Smooth muscle cell (in vitro differentiated cells): ENCODE results near the gene NSD1. TPM values are rescaled to one million over a fixed set of nuclear protein-coding genes. Genes with fewer than 3 reads are reported as not detected.
"Not testable (repeated sequence)": the region's sequence is repeated elsewhere in the genome, so short reads cannot be mapped to it uniquely, and the experiment has no call there.

Source experiments
- DNase-seq: peaks from one replicate; lab custom pipeline; 2025; ENCODE audit not compliant: unreplicated experiment; lab: John Stamatoyannopoulos, UW
- H2AFZ ChIP-seq: fragments of 200-600 bp; sonication (generic); 2 replicates; pipeline ENCODE4 v1.6.0; 2016; ENCODE audit warnings: antibody characterized with exemption, low read depth, mild to moderate bottlenecking
- H3F3A ChIP-seq: fragments of 200-600 bp; sonication (generic); 2 replicates; pipeline ENCODE4 v1.6.0; 2017; ENCODE audit warnings: antibody characterized with exemption, low read depth
- H3K27ac ChIP-seq: fragments of 200-600 bp; sonication (generic); 2 replicates; pipeline ENCODE4 v1.5.1; 2016; ENCODE audit warnings: low read depth, mild to moderate bottlenecking
- H3K27me3 ChIP-seq: fragments of 200-600 bp; sonication (generic); 2 replicates; pipeline ENCODE4 v1.6.1; 2016; ENCODE audit warnings: low read depth, mild to moderate bottlenecking
- H3K36me3 ChIP-seq: fragments of 200-600 bp; sonication (generic); 2 replicates; pipeline ENCODE4 v1.5.1; 2016; ENCODE audit warnings: low read depth
- H3K4me1 ChIP-seq: fragments of 200-600 bp; sonication (generic); 2 replicates; pipeline ENCODE4 v1.5.1; 2016; ENCODE audit warnings: low read depth
- H3K4me2 ChIP-seq: fragments of 200-600 bp; sonication (generic); 2 replicates; pipeline ENCODE4 v1.6.0; 2016; ENCODE audit warnings: mild to moderate bottlenecking
- H3K4me3 ChIP-seq: fragments of 200-600 bp; sonication (generic); 2 replicates; pipeline ENCODE4 v1.5.1; 2016; ENCODE audit warnings: mild to moderate bottlenecking
- H3K79me2 ChIP-seq: fragments of 200-600 bp; sonication (generic); 2 replicates; pipeline ENCODE4 v1.6.0; 2016; ENCODE audit warnings: low read depth, mild to moderate bottlenecking
- H3K9ac ChIP-seq: fragments of 200-600 bp; sonication (generic); 2 replicates; pipeline ENCODE4 v1.6.0; 2016; ENCODE audit warnings: low read depth
- H3K9me3 ChIP-seq: fragments of 200-600 bp; sonication (generic); replicated peaks from 2 replicates; pipeline ENCODE4 v1.5.1; 2016; ENCODE audit warnings: low read depth
- H4K20me1 ChIP-seq: fragments of 200-600 bp; sonication (generic); 2 replicates; pipeline ENCODE4 v1.6.0; 2016; ENCODE audit warnings: low read depth
- CTCF ChIP-seq: fragments of 200-600 bp; sonication (generic); IDR thresholded peaks from 2 replicates; pipeline ENCODE4 v1.5.1; 2017; ENCODE audit warnings: borderline replicate concordance, mild to moderate bottlenecking, antibody characterized with exemption; ENCODE audit not compliant: insufficient read depth, poor library complexity, severe bottlenecking
- WGBS: methylation state at CpG from one replicate; pipeline ENCODE4 v1.1.7; 2016; ENCODE audit warnings: low lambda C conversion rate; 5-methylcytosine and 5-hydroxymethylcytosine counted together
- polyA plus RNA-seq: library from polyadenylated mRNA; unstranded; fragments of >200 nt; fragmentation: Nextera tagmentation; extraction: Ambion mirVana; gene quantifications from 2 replicates; pipeline ENCODE4 v1.2.1, GENCODE V29; 2016
- total RNA-seq: library from RNA; depleted of rRNA; stranded (reverse); fragments of >200 nt; gene quantifications from 2 replicates; pipeline ENCODE4 v1.2.3, GENCODE V29; 2014

The NSD1 gene
- total and polyA plus RNA-seq, 2 experiments from 2014 or later, result 22.6 to 38.2 TPM

- Histone ChIP-seq H4K20me1 (peaks cover 43% of the 10 kb centered on the region), H3K9ac (no peak overlapping the region), H3F3A (no peaks in the 10 kb centered on the region), H3K27ac (no peak overlapping the region), H3K27me3 (no peaks in the 10 kb centered on the region), H3K9me3 (no peaks in the 10 kb centered on the region), H2AFZ (no peak overlapping the region), H3K4me3 (no peak overlapping the region), H3K4me1 (no peaks in the 10 kb centered on the region), H3K79me2 (peaks cover 37% of the 10 kb centered on the region), H3K4me2 (no peak overlapping the region), H3K36me3 (peaks cover 32% of the 10 kb centered on the region)
- 95% methylated on average over 5 of the region's 5 CpGs for WGBS
- TF ChIP-seq CTCF, result no peak
- DNase-seq, result no peak
Observed at GRCh38 chr5:177242304-177242703, 108.7 kb downstream of the NSD1 start.

GRCh38 chr5:177249761-177250537 lies 116.4 kb downstream of the NSD1 start:
- 96% methylated on average over 8 of the region's 8 CpGs for WGBS
- Histone ChIP-seq H3F3A (no peaks in the 10 kb centered on the region), H3K4me3 (no peak overlapping the region), H3K27ac (no peak overlapping the region), H3K4me2 (no peak overlapping the region), H3K36me3 (peaks cover 29% of the 10 kb centered on the region), H2AFZ (no peak overlapping the region), H3K4me1 (no peaks in the 10 kb centered on the region), H4K20me1 (peaks cover 42% of the 10 kb centered on the region), H3K79me2 (peaks cover 25% of the 10 kb centered on the region), H3K27me3 (no peaks in the 10 kb centered on the region), H3K9ac (no peak overlapping the region), H3K9me3 (no peaks in the 10 kb centered on the region)
- TF ChIP-seq CTCF, result no peak
- no peak for DNase-seq

- Histone ChIP-seq H4K20me1 (peaks cover 40% of the 10 kb centered on the region), H3K27me3 (no peaks in the 10 kb centered on the region), H3K36me3 (peaks cover 15% of the 10 kb centered on the region), H3K9me3 (no peaks in the 10 kb centered on the region), H3K4me3 (no peak overlapping the region), H3K9ac (no peak overlapping the region), H3F3A (no peaks in the 10 kb centered on the region), H3K79me2 (peaks cover 26% of the 10 kb centered on the region), H2AFZ (no peak overlapping the region), H3K4me2 (no peak overlapping the region), H3K27ac (no peak overlapping the region), H3K4me1 (no peaks in the 10 kb centered on the region)
- no peak for TF ChIP-seq CTCF
- DNase-seq, result no peak
- 100% methylated on average over 1 of the region's 1 CpG for WGBS
Observed at GRCh38 chr5:177253252-177253651, 119.7 kb downstream of the NSD1 start.

DNA sequence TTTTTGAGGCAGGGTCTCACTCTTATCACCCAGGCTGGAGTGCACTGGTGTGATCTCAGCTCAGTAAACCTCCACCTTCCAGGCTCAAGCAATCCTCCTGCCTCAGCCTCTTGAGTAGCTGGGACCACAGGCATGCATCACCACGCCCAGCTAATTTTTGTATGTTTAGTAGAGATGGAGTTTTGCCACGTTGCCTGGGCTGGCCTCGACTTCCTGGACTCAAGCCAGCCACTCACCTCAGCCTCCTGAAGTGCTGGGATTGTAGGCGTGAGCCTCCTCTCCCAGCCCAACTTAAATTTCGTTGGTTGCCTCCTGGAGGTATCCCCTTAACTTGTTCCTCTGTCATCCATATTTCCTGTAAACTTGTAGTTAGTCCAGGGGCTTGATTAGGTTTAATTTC lies 122.7 kb downstream of the NSD1 start:
- H3K36me3 ChIP-seq, result peaks cover 24% of the 10 kb centered on the region
- peaks cover 7% of the 10 kb centered on the region for H3K79me2 ChIP-seq
- H3K4me3 ChIP-seq, result no peak overlapping the region
- H3K4me2 ChIP-seq, result no peak overlapping the region
- peaks cover 28% of the 10 kb centered on the region for H4K20me1 ChIP-seq
- no peak overlapping the region for H2AFZ ChIP-seq
- no peaks in the 10 kb centered on the region for H3K27me3 ChIP-seq
- H3K27ac ChIP-seq, result no peak overlapping the region
- WGBS, result 87% methylated on average over 5 of the region's 5 CpGs
- no peaks in the 10 kb centered on the region for H3K9me3 ChIP-seq
- DNase-seq, result no peak
- no peak for TF ChIP-seq CTCF
- no peaks in the 10 kb centered on the region for H3K4me1 ChIP-seq
- H3F3A ChIP-seq, result no peaks in the 10 kb centered on the region
- no peak overlapping the region for H3K9ac ChIP-seq

- H3K79me2 ChIP-seq, DNase-seq: not testable (repeated sequence)
Observed at GRCh38 chr5:177258711-177259110, 125.1 kb downstream of the NSD1 start.

More at GRCh38 chr5:177258711-177259110, 125.1 kb downstream of the NSD1 start:
- H3K4me2 ChIP-seq, H3F3A ChIP-seq, H3K27me3 ChIP-seq, H3K9ac ChIP-seq, H3K4me3 ChIP-seq, H3K4me1 ChIP-seq, H2AFZ ChIP-seq, H3K9me3 ChIP-seq, H3K27ac ChIP-seq: not testable (repeated sequence)
- WGBS, result over 99% methylated on average over 7 of the region's 7 CpGs
- H3K36me3 ChIP-seq, result peaks cover 15% of the 10 kb centered on the region
- peaks cover 22% of the 10 kb centered on the region for H4K20me1 ChIP-seq
